Posterior vena cava (tissue), 2 donors: ENCODE data around the gene SLC25A38. TPM values are rescaled to one million over a fixed set of nuclear protein-coding genes. Genes with fewer than 3 reads are reported as not detected.
"Not testable (repeated sequence)": the region's sequence is repeated elsewhere in the genome, so short reads cannot be mapped to it uniquely, and the experiment has no call there.

Source experiments
- DNase-seq: peaks from one replicate; pipeline ENCODE4 v3.0.0-alpha.2; 2020; ENCODE audit warnings: low spot score
- intact Hi-C, 2 donors: fragments of 100-400 bp; cut with DNase I; formaldehyde crosslinking; loops; one replicate each; pipeline versions ENCODE4 v1.14.1 to v1.14.2; 2022 to 2023
- total RNA-seq, 2 donors: library from RNA; stranded (reverse); fragmentation: NEBNext Ultra II Directional; extraction: Animal tissue kit (Norgen Biotek cat#: 25700); gene quantifications; one replicate each; pipeline ENCODE4 v1.2.1, GENCODE V29; 2021
- donor health status: DM: yes; HTN: yes; CAD: no.
- donor health status: DM: yes; HTN: yes; CAD: no.

The SLC25A38 gene
- total RNA-seq, 2 donors from 2014 or later: 14.3 to 14.9 TPM

DNA sequence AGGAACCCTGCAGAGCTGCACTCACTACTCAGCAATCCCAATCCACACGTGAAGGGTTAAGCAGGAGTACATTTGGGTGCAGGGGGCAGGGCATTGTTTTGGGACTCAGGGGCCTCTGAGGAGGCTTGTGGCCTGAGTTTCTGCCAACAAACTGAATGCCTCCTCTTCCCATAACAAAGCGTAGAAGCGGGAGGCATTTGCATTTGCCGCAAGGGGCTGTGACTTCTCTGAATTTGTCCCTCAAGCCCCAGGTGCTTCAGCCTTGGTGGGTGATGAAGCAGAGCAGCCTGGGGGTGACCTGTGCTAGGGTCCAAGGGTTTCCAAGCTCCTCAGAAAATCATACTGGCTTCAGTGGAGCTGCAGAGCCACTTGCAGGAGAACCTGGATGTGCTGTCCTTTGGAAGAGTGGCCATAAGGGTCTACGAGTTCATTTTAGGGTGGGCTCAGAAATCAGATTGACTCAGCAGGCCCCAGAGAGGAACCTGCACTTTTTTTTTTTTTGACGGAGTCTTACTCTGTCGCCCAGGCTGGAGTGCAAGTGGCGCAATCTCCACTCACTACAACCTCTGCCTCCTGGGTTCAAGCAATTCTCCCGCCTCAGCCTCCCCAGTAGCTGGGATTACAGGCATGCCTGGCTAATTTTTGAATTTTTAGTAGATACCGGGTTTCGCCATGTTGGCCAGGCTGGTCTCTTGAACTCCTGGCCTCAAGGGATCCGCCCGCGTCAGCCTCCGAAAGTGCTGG lies 21.9 kb downstream of the SLC25A38 start:
- no peak for DNase-seq
- intact Hi-C loops: no loop called here

DNA sequence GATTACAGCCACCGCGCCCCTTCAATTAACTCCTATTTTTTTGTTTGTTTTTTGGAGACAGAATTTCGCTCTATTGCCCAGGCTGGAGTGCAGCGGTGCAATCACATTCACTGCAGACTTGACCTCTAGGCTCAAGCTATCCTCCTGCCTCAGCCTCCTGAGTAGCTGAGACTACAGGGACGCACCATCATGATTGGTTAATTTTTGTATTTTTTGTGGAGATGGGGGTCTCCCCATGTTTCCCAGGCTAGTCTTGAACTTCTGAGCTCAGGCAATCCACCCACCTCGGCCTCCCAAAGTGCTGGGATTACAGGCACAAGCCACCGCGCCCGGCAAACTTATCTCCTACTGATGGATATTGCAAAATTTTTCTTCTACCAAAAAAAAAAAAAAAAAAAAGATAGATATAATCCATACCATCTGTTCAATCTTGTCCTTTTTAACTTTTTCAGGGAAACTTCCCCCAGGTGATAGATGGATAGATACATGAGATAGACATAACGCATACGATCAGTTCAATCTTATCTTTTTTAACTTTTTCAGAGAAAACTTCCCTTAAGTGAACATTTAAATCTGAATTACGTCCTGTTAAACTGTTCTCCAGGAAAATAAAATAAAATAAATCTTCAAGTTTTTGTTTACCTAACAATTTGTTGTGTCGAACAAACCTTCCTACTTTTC lies 22.7 kb downstream of the SLC25A38 start:
- intact Hi-C loops: no loop called here
- DNase-seq: no peak

DNA sequence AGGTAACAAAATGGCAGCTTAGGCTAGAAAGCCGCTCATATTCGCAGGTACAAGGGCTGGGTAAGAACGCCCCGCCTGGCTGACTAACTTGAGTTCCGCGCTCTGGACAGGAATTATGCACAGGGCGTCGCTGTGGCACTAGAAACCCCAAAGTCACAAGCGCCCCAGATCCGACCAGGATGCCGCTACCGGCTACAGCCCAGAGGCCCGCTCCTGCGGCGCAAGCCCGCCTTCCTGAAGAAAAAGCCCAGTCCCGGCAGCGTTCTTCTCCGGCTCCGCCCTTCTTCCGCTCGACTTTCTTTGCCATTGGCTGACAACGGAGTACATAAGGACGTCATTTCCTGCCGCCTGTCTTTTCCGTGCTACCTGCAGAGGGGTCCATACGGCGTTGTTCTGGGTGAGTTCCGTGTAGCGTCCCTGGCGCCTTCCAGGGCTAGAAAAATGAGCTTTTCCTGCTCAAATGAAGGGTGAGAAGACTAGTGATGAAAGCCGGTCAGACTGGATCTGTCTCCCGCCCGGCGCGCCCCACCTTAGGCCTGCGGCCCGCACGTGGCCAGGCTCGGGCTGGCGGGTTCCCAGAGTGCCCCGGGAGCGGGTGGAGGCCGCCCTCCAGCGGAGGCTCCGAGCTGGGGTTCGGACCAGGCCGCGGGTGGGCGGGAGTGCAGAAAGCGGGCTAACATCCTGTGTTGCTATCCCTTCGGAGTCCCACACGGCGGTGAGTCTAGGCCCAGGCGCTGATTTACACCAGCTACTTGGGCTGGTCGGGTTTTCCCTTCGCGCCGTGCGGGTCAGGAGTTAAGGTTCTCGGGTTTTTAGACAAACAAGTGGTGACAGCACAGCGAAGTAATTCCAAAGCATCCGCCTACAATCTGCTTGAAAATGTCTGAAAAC lies 23.4 kb downstream of the SLC25A38 start, which contains the start of gene RPSA:
Gene RPSA, plus strand, starts transcription at position 353 of the 891 bp plus-strand sequence. CDS start 934 bp downstream, outside the sequence.
- intact Hi-C loops: no loop called here
- peak; percentile 97 for DNase-seq

DNA sequence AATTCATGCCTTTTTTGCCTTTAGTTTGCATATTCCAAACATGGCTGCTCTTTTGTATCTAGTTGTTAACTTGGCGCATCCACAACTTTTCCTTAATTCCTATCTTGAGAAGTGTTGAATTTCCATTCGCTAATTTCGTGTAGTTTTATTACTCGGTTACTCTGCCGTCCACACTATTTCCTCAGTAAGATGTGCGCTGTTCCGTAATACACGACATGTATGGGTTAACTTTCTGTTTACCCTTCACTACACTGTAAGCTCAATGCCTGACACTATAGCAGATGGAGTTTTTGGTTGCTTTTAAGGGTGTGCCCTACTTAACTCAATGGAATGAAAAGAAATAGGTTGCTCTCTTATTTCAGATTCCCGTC lies 24.1 kb downstream of the SLC25A38 start:
- intact Hi-C loops: no loop called here
- no peak for DNase-seq

DNA sequence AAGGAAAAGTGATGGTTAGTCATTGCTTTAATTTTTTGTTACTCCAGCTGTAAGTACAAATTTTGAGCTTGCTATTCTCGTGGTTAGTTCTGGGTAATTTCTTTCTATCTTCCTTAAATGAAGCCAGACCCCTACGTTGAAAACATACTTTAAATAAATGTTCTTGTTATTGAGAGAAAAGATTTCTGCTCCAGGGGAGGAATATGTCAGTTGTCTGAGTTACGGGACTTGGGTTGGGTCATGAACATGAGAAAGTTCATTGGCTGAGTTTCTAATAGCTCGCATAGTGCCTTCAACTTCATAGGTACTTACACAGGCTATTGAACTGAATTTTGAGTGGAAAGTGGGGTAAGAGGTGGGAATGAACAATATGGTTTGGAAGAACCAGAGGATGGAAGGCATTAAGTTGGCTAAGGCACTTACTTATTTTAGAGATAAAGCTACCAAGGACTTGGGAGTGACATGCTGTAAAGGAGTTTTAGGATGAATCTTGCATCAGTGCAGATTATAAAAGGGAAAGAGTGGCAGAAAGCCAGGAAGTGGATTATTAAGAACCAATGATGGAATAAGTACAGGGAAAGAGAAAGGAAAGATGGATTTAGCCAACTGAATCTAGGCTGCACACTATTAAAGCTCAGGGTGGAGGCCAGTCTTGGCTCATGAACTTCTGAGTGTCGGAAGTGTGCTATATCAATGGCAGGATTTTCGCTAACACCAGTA lies 24.8 kb downstream of the SLC25A38 start:
- intact Hi-C loops: no loop called here
- no peak for DNase-seq

DNA sequence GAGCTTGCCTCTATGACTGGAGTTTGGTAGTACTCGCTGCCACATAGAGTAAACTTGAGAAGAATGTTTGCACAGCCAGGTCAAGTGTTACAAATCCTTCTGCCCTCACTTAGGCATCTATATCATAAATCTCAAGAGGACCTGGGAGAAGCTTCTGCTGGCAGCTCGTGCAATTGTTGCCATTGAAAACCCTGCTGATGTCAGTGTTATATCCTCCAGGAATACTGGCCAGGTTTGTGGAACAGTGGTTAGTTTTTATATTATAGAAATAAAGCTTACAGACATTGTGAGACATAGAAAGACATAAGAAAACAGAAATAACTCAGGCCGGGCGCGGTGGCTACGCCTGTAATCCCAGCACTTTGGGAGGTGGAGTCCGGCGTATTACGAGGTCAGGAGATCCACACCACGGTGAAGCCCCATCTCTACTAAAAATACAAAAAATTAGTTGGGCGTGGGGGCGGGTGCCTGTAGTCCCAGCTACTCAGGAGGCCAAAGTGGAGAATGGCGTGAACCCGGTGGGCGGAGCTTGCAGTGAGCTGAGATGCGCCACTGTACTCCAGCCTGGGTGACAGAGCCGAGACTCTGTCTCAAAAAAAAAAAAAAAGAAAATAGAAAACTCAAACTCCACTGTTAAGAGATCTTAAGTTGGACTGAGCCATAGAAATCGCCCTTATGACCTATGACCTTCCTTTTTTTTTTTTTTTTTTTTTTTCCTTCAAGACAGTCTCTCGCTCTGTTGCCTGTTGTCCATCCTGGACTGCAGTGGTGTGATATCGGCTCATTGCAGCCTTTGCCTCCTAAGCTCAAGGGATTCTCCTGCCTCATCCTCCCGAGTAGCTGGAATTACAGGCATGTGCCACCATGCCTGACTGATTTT lies 25.6 kb downstream of the SLC25A38 start:
- intact Hi-C loops: no loop called here
- no peak for DNase-seq

DNA sequence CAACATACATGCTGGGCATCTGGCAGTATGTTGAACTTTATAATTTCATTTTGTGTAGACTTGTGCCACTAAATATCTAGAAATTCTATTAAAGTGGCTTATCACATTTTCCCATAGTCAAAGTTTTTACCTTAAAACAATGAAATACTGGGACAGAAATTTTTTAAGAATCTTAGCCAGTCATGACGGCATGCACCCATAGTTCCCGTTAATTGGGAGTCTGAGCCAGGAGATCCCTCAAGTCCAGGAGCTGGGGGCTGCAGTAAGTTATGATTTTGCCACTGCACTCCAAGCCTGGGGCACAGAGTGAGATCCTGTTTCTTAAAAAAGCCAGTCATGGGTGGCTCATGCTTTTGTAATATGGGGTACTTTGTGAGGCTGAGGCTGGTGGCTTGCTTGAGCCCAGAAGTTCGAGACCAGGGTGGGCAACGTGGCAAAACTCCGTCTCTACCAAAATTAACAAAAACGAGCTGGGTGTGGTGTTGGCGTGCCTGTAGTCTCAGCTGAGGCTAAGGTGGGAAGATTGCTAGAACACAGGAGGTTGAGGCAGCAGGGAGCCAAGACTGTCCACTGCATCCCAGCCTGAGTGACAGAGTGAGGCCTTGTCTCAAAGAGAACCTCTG lies 26.5 kb downstream of the SLC25A38 start:
- intact Hi-C loops: no loop called here
- no peak for DNase-seq

DNA sequence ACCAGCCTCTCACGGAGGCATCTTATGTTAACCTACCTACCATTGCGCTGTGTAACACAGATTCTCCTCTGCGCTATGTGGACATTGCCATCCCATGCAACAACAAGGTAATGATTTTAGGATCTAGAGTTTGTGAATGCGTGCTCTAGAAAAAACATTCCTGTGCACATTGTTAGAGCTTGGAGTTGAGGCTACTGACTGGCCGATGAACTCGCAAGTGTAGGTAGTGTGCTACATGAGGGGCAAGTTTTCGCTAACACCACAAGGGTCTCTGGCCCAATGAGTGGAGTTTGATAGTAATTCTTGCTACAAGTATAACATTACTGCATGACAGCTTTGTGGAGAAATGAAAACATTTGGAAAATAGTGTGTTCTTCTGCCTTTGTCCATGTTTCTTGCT lies 27.7 kb downstream of the SLC25A38 start:
- no peak for DNase-seq
- intact Hi-C loops: no loop called here

DNA sequence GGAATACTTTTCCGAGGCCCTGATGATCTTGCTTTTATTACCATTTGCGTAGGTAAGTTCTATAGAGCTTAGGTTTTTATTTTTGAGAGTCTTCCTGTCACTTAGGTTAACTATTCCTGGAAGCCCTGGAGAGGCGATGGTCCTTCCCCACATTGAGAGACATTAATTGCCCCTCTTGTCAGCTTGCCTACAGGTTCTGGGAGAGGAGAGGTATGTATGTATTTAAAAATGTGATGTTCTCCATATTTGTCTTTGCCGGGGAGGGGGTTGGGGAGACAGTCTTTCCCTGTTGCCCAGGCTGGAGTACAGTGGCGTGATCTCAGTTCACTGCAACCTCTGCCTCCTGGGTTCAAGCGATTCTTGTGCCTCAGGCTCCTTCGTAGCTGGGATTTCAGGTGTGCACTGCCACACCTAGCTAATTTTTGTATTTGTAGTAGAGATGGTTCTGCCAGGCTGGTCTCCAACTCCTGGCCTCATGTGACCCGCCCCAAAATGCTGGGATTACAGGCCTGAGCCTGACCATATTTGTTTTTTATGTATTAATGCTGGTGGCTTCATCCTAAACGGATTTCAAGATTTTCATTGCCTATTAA lies 29.6 kb downstream of the SLC25A38 start:
- intact Hi-C loops: no loop called here
- DNase-seq: no peak

DNA sequence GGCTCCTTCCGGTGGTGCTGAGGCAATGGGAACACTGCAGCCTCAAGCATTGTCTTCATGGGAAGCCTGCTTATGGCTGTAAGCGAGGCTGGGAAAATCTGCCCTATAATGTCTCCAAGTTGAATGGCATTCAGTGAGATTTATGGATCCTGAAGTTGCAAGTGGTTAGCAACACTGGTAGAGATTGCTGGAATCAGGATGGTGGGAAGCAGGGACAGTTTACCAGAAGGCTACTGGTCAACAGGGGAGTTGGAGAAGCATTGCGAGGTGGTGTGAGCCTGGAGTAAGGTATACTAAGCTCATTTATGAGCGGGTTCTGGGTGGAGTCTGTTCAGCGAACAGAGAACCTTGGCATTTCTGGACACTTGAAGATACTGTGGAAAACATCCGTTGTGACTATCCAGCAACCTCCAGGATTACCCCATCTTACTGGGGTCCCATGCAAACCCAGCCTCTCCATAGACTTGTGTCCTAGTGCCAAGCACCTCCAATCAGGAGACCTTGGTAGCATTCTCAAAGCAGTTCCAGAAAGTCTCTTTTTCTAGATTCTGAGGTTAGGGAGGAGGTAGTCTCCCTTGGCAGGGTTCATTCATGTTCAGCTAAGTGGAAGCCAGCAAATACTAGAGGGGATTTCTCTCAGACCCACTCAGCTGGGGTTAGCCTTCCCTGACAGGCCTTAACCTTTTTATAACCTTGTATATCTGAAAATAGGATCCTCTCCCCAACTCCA lies 30.7 kb downstream of the SLC25A38 start:
- no peak for DNase-seq
- intact Hi-C loops: no loop called here

DNA sequence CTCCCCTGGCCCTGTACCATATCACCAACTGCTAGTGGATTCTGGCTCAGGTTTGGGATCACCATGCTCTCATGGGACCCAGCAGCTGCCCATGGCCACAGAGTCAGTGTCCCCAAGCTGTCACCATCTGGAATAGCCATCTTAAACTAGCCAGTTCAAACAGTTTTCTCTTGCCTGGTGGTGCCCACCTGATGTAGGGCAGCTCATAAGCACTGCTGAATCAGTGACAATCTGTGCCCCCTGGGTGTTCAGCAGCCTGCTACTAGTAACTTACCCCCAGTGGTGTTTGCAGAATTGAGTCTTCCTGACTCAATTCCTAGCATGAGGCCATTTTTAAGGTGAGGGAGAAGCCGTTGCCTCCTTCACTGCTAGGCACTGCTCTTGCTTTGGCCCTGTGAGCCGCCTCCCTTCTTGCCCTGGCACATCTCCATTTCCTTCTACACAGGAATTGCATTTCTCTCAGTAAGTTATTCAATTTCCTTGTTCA lies 31.3 kb downstream of the SLC25A38 start:
- intact Hi-C loops: no loop called here

DNA sequence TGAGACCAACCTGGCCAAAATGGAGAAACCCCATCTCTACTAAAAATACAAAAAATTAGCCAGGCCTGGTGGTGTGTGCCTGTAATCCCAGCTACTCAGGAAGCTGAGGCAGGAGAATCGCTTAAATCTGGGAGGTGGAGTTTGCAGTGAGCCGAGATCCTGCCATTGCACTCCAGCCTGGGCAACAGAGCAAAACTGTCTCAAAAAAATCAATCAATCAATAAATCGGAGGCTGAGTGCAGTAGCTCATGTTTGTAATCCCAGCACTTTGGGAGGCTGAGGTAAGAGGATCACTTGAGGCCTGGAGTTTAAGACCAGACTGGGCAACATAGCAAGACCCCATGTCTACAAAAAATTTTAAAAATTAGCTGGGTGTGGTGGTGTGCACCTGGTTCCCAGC lies 32.1 kb downstream of the SLC25A38 start:
- intact Hi-C loops, DNase-seq: not testable (repeated sequence)

More for the DNA sequence above, 31.3 kb downstream of the SLC25A38 start:
- no peak for DNase-seq

DNA sequence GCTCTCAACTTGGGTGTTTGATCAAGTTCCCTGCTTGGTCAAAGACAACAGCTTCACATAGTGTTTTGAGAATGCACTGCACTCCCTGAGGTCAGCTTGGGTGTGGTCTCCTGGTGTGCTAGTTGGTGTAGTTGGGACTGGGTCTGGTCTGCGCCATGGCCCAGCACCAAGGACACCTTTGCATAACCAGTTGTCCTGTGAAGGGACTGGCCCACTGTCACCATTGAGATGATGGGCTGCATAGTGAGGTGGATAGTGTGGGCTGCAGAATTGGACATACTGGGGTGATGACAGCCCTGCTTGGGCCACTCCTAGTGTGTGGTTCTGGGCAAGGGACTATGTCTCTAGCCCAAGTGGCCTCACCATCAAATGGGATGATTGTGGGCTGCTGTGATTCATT lies 32.8 kb downstream of the SLC25A38 start:
- DNase-seq: no peak
- intact Hi-C loops: no loop called here

DNA sequence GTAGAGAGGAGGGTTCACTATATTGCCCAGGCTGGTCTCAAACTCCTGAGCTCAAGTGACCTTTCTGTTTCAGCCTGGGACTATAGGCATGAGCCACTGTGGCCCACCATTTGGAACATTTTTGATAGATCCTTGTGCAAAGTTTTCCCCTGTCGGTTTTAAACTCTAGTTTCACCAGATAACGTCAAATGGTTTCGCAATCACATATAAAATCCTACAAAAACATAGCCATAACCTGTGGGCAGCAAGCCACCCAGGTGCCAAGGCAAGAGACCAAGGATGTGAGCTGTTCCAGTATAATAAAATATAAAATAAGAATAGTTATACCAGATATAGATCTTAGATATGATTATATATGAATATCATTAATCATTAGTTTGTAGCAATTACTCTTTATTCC lies 33.8 kb downstream of the SLC25A38 start:
- intact Hi-C loops, DNase-seq: not testable (repeated sequence)

DNA sequence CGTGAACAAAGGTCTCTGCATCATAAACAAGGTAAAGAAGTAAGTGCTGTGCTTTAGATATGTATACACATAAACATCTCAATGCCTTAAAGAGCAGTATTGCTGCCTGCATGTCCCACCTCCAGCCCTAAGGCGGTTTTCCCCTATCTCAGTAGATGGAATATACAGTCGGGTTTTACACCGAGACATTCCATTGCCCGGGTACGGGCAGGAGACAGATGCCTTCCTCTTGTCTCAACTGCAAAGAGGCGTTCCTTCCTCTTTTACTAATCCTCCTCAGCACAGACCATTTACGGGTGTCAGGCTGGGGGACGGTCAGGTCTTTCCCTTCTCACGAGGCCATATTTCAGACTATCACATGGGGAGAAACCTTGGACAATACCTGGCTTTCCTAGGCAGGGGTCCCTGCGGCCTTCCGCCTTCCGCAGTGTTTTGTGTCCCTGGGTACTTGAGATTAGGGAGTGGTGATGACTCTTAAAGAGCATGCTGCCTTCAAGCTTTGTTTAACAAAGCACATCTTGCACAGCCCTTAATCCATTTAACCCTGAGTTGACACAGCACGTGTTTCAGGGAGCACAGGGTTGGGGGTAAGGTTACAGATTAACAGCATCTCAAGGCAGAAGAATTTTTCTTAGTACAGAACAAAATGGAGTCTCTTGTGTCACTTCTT lies 35.5 kb downstream of the SLC25A38 start:
- intact Hi-C loops, DNase-seq: not testable (repeated sequence)

DNA sequence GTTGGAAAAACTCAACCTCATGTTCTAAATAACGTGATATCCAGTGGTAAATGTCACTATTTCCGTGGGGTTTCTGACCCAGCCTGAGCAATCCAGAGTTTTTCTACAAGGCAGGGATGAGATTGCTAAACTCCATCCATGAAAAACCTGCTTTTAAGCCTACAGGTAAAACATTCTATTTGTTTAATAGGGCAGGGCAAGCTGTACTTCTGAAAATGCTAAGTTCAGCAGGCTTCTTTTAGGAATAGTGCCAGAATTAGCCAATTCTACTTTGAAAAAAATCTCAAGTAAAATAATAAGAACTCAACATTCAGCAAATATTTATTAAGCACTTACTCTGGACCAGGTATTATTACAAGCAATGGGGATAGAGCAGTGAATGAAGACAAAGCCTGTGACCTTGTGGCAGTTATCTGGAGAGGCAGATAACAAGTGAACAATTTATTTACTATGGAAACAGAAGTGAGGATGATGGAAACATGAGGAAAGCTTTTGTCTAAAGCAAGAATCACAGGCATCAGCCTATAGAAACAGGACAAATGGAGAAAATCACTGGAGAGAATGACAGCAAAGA lies 36.7 kb downstream of the SLC25A38 start:
- intact Hi-C loops: no loop called here

More for the DNA sequence above, 36.7 kb downstream of the SLC25A38 start:
- DNase-seq: no peak
